Activated CD8-positive, alpha-beta memory T cell treated with anti-CD3 and anti-CD28 coated beads, Interleukin-2, amount 50 U/mL, for 1 hour (primary cell): ENCODE measurements around the gene SERPINH1.

Experiments used
- DNase-seq: peaks from one replicate; pipeline ENCODE4 v3.0.0-alpha.2; 2020; ENCODE audit errors: extremely low read depth

SERPINH1 gene

GRCh38 chr11:75532200-75533048 lies 29.6 kb upstream of the SERPINH1 start:
- DNase-seq = peak; percentile 49

GRCh38 chr11:75533896-75534258 lies 28.2 kb upstream of the SERPINH1 start:
- no peak for DNase-seq

GRCh38 chr11:75534259-75535069 lies 27.6 kb upstream of the SERPINH1 start:
- DNase-seq = no peak

- no peak for DNase-seq
Observed at GRCh38 chr11:75535071-75535470, 27.0 kb upstream of the SERPINH1 start.

GRCh38 chr11:75536786-75537641 lies 25.0 kb upstream of the SERPINH1 start:
- DNase-seq = no peak

- DNase-seq = no peak
Observed at GRCh38 chr11:75537740-75538139, 24.3 kb upstream of the SERPINH1 start.

GRCh38 chr11:75538150-75538942 lies 23.7 kb upstream of the SERPINH1 start:
- no peak for DNase-seq

- DNase-seq = no peak
Observed at GRCh38 chr11:75539459-75540334, 22.4 kb upstream of the SERPINH1 start.

GRCh38 chr11:75541193-75542087 lies 20.6 kb upstream of the SERPINH1 start:
- DNase-seq = no peak

- no peak for DNase-seq
Observed at GRCh38 chr11:75542088-75542438, 20.0 kb upstream of the SERPINH1 start.

- DNase-seq = no peak
Observed at GRCh38 chr11:75543806-75544205, 18.2 kb upstream of the SERPINH1 start.

GRCh38 chr11:75547177-75547576 lies 14.9 kb upstream of the SERPINH1 start:
- no peak for DNase-seq

- DNase-seq = no peak
Observed at GRCh38 chr11:75547617-75548058, 14.4 kb upstream of the SERPINH1 start.

- DNase-seq = no peak
Observed at GRCh38 chr11:75548595-75549272, 13.3 kb upstream of the SERPINH1 start.

GRCh38 chr11:75549370-75549958 lies 12.6 kb upstream of the SERPINH1 start:
- no peak for DNase-seq

- no peak for DNase-seq
Observed at GRCh38 chr11:75553182-75553581, 8.9 kb upstream of the SERPINH1 start.

GRCh38 chr11:75553889-75554257 lies 8.2 kb upstream of the SERPINH1 start:
- DNase-seq = no peak
